Upper lobe of left lung (tissue), 4 donors: ENCODE results near the gene SH3YL1.

ENCODE experiments used
- POLR2A ChIP-seq, 4 donors: fragments of 450-650 bp; IDR thresholded peaks; one replicate each; pipeline ENCODE4 v1.5.1; 2016 to 2017; ENCODE audit warnings: antibody characterized with exemption in 4 of 4, mild to moderate bottlenecking in 2 of 4
- POLR2AphosphoS5 ChIP-seq, 2 donors: sonication (generic); formaldehyde crosslinking; IDR thresholded peaks; one replicate each; pipeline ENCODE4 v1.5.1; 2017; ENCODE audit warnings: antibody characterized with exemption in 2 of 2
- TF ChIP-seq, protein P1 (sequence below), 6 experiments: fragments of 450-650 bp in 4 of 6; fragments of 200-600 bp in 2 of 6; sonication (generic) in 2 of 6; IDR thresholded peaks; one replicate each; pipeline ENCODE4 v1.5.1; 2016 to 2019; ENCODE audit warnings: antibody characterized with exemption in 6 of 6

DNA sequence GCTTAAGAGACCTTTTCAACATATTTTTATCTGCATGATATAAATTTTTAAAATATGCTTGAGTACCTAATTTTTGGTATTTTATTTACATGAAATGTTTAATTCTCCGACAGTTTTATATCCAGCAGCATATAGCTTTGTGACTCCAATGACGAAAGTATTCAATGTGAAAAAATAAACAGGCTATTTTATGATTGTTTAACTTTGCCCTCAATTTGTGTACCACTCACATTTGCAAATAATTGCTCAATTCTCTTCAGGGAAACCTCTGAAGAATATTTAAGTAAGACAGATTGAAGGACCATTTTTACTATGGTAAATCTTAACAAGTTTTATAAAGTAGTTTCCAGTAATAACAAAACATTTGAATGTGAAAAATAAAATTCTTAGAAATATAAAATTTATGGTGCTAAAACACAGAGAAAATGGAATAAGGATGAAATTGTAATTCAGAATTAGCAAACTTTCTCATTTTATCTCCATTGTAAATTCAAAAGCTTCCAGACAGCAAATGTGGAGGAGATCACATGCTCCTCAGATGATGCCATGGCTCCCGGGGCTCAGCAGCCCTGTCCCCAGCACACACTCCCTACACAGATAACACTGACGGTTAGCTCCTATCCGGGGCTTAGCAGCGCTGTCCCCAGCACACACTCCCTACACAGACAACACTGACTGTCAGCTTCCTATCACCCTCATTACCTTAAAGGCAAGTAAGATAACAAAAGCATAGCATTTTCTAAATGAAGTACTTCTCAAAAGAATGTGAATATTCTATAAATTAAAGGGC is 39.7 kb downstream of the SH3YL1 start:
- TF ChIP-seq POLR2AphosphoS5 (IDR thresholded peaks at IDR 0.05) (no peak), POLR2A (IDR thresholded peaks at IDR 0.05) (no peak)
- TF ChIP-seq, protein P1, sequence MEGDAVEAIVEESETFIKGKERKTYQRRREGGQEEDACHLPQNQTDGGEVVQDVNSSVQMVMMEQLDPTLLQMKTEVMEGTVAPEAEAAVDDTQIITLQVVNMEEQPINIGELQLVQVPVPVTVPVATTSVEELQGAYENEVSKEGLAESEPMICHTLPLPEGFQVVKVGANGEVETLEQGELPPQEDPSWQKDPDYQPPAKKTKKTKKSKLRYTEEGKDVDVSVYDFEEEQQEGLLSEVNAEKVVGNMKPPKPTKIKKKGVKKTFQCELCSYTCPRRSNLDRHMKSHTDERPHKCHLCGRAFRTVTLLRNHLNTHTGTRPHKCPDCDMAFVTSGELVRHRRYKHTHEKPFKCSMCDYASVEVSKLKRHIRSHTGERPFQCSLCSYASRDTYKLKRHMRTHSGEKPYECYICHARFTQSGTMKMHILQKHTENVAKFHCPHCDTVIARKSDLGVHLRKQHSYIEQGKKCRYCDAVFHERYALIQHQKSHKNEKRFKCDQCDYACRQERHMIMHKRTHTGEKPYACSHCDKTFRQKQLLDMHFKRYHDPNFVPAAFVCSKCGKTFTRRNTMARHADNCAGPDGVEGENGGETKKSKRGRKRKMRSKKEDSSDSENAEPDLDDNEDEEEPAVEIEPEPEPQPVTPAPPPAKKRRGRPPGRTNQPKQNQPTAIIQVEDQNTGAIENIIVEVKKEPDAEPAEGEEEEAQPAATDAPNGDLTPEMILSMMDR (IDR thresholded peaks at IDR 0.05), result no peak
